Uterus (tissue), 4 donors: ENCODE measurements around the gene SRC. TPM values are rescaled to one million over a fixed set of nuclear protein-coding genes. Genes with fewer than 3 reads are reported as not detected.

Source experiments
- DNase-seq, 2 donors: peaks; one replicate each; pipeline ENCODE4 v3.0.0-alpha.2; 2019 to 2020
- H3K27ac ChIP-seq, 2 donors: fragments of 200-600 bp; sonication (generic); 1 replicate in 1 of 2; 2 replicates in 1 of 2; pipeline ENCODE4 v1.5.1; 2016 to 2018
- H3K27me3 ChIP-seq, 2 donors: fragments of 200-600 bp; sonication (generic); one replicate each; pipeline ENCODE4 v1.5.1; 2018 to 2019; ENCODE audit warnings: control low read depth in 1 of 2
- H3K36me3 ChIP-seq, 2 donors: fragments of 200-600 bp; sonication (generic); one replicate each; pipeline ENCODE4 v1.5.1; 2019; ENCODE audit warnings: control low read depth in 1 of 2
- H3K4me1 ChIP-seq, 2 donors: fragments of 200-600 bp; sonication (generic); one replicate each; pipeline ENCODE4 v1.5.1; 2018 to 2019; ENCODE audit warnings: control low read depth in 1 of 2
- H3K4me3 ChIP-seq, 2 donors: fragments of 200-600 bp; sonication (generic); 1 replicate in 1 of 2; 2 replicates in 1 of 2; pipeline ENCODE4 v1.5.1; 2018 to 2019; ENCODE audit warnings: mild to moderate bottlenecking in 1 of 2
- H3K9me3 ChIP-seq, 2 donors: fragments of 200-600 bp; sonication (generic); one replicate each; pipeline ENCODE4 v1.5.1; 2019; ENCODE audit warnings: control low read depth in 1 of 2
- POLR2A ChIP-seq, 2 donors: fragments of 450-650 bp; IDR thresholded peaks; one replicate each; pipeline ENCODE4 v1.6.1; 2016; ENCODE audit warnings: antibody characterized with exemption in 2 of 2, mild to moderate bottlenecking in 1 of 2, moderate library complexity in 1 of 2
- intact Hi-C: fragments of 100-400 bp; cut with DNase I; formaldehyde crosslinking; loops from one replicate; pipeline ENCODE4 v1.15.1; 2023; ENCODE audit warnings: low total_unique reads
- total RNA-seq, 4 donors: library from RNA; depleted of rRNA in 3 of 4; stranded (reverse); fragments of >200 nt in 3 of 4; gene quantifications; one replicate each; pipeline versions ENCODE4 v1.1.0 to v1.2.4, GENCODE V29; 2014 to 2023
- TF ChIP-seq, protein P1 (sequence below), 4 experiments: fragments of 200-600 bp in 2 of 4; fragments of 450-650 bp in 2 of 4; sonication (generic) in 2 of 4; IDR thresholded peaks; one replicate each; pipeline ENCODE4 v1.5.1; 2016 to 2019; ENCODE audit warnings: antibody characterized with exemption in 4 of 4, mild to moderate bottlenecking in 2 of 4, moderate library complexity in 1 of 4
- donor health status: DM: yes; HTN: yes; CAD: no.

The SRC gene
- total RNA-seq, 4 donors from 2014 or later = 25.0 to 110 (median 34.1) TPM

DNA sequence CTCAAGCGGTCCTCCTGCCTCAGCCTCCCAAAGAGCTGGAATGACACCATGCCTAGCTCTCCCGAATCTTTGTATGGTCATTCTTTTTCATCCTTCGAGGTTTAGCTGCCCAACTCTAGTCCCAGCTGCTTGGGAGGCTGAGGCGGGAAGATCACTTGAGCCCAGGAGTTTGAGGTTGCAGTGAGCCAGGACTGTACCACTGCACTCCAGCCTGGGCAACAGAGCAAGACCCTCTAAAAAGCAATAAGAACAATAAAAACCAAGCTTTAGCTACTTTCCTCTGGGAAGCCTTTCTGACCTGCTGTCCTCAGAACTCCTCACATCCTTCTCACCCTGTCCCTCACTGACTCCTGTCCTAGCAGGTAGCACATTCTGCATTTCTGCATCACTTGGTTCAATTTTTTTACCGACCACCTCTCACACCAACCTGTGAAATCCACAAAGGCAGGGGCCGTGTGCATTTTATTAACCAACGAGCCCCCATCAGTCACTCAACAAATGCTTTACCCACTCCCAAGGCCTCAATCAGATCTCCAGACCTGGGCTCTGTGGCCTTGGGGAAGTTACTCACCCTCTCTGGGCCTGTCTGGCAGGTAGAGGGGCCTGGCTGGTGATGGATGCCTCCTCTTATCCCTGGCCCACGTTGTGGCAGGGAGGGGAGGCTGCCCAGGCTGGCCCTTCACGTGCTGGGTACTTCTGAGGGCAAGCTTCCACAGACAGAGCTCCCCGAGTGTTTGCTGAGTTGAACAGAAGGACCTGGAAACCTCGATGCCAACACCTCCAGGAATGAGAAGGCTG lies 14.7 kb upstream of the SRC start:
- peak overlapping the region; percentile 76 to 81 for H3K27ac ChIP-seq
- no peaks in the 10 kb centered on the region for H3K27me3 ChIP-seq
- no peaks in the 10 kb centered on the region for H3K36me3 ChIP-seq
- no peak for TF ChIP-seq POLR2A (IDR thresholded peaks at IDR 0.05)
- TF ChIP-seq, protein P1, sequence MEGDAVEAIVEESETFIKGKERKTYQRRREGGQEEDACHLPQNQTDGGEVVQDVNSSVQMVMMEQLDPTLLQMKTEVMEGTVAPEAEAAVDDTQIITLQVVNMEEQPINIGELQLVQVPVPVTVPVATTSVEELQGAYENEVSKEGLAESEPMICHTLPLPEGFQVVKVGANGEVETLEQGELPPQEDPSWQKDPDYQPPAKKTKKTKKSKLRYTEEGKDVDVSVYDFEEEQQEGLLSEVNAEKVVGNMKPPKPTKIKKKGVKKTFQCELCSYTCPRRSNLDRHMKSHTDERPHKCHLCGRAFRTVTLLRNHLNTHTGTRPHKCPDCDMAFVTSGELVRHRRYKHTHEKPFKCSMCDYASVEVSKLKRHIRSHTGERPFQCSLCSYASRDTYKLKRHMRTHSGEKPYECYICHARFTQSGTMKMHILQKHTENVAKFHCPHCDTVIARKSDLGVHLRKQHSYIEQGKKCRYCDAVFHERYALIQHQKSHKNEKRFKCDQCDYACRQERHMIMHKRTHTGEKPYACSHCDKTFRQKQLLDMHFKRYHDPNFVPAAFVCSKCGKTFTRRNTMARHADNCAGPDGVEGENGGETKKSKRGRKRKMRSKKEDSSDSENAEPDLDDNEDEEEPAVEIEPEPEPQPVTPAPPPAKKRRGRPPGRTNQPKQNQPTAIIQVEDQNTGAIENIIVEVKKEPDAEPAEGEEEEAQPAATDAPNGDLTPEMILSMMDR (IDR thresholded peaks at IDR 0.05) = no peak
- no peak overlapping the region for H3K4me3 ChIP-seq
- no peaks in the 10 kb centered on the region for H3K9me3 ChIP-seq
- H3K4me1 ChIP-seq = peaks cover 9 to 10% of the 10 kb centered on the region in 2 donors
- no peak for DNase-seq
- intact Hi-C loops = no loop called here

DNA sequence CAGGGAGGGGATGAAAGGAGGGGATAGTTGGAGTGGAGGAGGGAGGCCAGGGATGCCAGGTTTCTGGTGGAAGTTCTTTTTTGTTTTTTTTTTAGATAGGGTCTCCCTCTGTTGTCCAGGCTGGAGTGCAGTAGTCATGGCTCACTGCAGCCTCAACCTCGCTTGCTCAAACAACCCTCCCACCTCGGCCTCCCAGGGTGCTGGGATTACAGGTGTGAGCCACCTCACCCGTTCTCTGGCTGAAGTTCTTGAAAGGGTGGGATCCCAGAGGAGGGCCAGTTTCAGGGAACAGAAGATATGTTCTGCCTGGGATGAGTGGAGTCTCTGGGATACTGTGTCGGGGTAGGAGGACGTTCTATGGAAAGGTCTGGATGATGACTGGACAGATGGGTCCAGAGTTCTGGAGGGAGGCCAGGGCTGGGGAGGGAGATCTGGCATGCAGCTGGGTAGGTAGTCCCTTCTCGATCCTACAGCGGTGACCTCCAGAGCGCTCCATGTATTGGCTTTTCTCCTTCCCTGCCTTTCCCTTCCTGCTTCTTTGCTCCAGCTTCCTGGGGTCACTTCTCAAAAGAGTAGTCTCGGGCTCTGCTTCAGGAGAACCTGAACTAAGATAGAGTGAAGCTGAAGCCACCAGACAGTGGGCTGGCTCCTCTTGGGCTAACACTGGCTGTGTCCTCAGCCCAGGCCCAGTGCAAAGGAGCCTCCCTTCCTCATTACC lies 12.7 kb upstream of the SRC start:
- peak overlapping the region in 1 of 2 donors; percentile 81 for H3K27ac ChIP-seq
- intact Hi-C loops = no loop called here
- TF ChIP-seq POLR2A (IDR thresholded peaks at IDR 0.05) = no peak
- TF ChIP-seq, protein P1 (IDR thresholded peaks at IDR 0.05) = no peak
- no peak overlapping the region for H3K4me3 ChIP-seq
- no peaks in the 10 kb centered on the region for H3K27me3 ChIP-seq
- H3K36me3 ChIP-seq = no peaks in the 10 kb centered on the region
- peaks cover 0 to 6% of the 10 kb centered on the region in 2 donors for H3K4me1 ChIP-seq
- no peak for DNase-seq
- H3K9me3 ChIP-seq = no peaks in the 10 kb centered on the region

DNA sequence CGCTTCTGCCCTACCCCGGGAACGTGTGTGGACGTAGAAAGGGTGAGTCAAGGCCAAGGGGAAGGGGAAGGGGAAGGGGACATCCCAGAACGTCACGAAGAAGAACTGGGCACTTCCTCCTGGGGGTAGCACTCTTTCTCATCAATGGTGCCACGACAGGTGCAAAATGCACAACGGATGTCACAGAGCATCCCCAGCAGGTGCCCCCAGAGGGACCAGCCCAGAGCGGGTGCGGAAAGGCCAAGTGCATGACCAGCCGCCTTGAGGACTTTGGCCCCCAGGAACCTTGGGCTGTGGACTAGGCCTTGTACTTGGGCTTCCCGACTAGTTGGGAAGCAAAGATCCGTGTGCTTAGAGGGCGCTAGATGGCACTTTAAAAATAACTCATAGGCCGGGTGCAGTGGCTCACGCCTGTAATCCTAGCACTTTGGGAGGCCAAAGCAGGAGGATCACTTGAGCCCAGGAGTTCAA lies 12.1 kb upstream of the SRC start:
- no peak for DNase-seq
- no peaks in the 10 kb centered on the region for H3K9me3 ChIP-seq
- TF ChIP-seq, protein P1 (IDR thresholded peaks at IDR 0.05) = no peak
- no peak for TF ChIP-seq POLR2A (IDR thresholded peaks at IDR 0.05)
- H3K4me1 ChIP-seq = peaks cover 0 to 6% of the 10 kb centered on the region in 2 donors
- intact Hi-C loops = no loop called here
- H3K4me3 ChIP-seq = no peak overlapping the region
- H3K27ac ChIP-seq = peak overlapping the region in 1 of 2 donors; percentile 81
- no peaks in the 10 kb centered on the region for H3K36me3 ChIP-seq
- no peaks in the 10 kb centered on the region for H3K27me3 ChIP-seq

DNA sequence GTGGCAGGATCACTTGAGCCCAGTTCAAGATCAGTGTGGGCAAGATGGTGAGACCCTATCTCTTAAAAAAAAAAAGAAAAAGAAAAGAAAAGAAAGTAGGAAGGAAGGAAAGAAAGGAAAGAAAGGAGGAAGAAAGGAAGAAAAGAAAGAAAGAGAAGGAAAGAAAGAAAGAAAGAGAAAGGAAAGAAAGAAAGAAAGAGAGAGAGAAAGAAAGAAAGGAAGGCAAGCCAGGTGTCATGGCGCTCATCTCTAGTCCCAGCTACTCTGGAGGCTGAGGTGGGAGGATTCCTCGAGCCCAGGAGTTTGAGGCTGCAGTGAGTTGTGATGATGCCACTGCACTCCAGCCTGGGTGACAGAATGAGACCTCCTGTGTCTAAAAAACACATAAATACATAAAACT lies 11.5 kb upstream of the SRC start:
- H3K4me1 ChIP-seq = peaks cover 0 to 6% of the 10 kb centered on the region in 2 donors
- H3K9me3 ChIP-seq = no peaks in the 10 kb centered on the region
- no peak overlapping the region for H3K4me3 ChIP-seq
- H3K27me3 ChIP-seq = no peaks in the 10 kb centered on the region
- no peaks in the 10 kb centered on the region for H3K36me3 ChIP-seq
- peak overlapping the region in 1 of 2 donors; percentile 5 for H3K27ac ChIP-seq
- TF ChIP-seq POLR2A (IDR thresholded peaks at IDR 0.05) = no peak
- TF ChIP-seq, protein P1 (IDR thresholded peaks at IDR 0.05) = no peak
- DNase-seq = no peak
- intact Hi-C loops = no loop called here
